HepG2 (cell line): Measurements from ENCODE around the gene ATP6V0D1. TPM values are rescaled to one million over a fixed set of nuclear protein-coding genes. Genes with fewer than 3 reads are reported as not detected.

ENCODE experiments used
- HBP1 ChIP-seq: IDR thresholded peaks from 2 replicates; pipeline ENCODE4 v1.6.1; 2016; ENCODE audit warnings: low read depth, control low read depth
- KAT7 ChIP-seq: IDR thresholded peaks from 2 replicates; pipeline ENCODE4 v1.6.1; 2018; ENCODE audit warnings: borderline replicate concordance, missing compliant biosample characterization
- KDM2A ChIP-seq: sonication (generic); formaldehyde crosslinking; IDR thresholded peaks from 2 replicates; pipeline ENCODE4 v1.4.0; 2020; ENCODE audit warnings: low read depth, missing genetic modification reagents, borderline replicate concordance
- KLF6 ChIP-seq: IDR thresholded peaks from 2 replicates; pipeline ENCODE4 v1.8.0; 2016; ENCODE audit warnings: missing biosample characterization, missing genetic modification reagents
- PAF1 ChIP-seq: IDR thresholded peaks from 2 replicates; pipeline ENCODE4 v1.6.1; 2016; ENCODE audit warnings: missing genetic modification reagents, missing compliant biosample characterization
- PAWR ChIP-seq: sonication (generic); formaldehyde crosslinking; IDR thresholded peaks from 2 replicates; pipeline ENCODE4 v1.4.0; 2020; ENCODE audit warnings: missing genetic modification reagents, mild to moderate bottlenecking, borderline replicate concordance
- POLR2A ChIP-seq, 2 experiments: IDR thresholded peaks; 2 replicates each; pipeline ENCODE4 v1.6.1; 2011; ENCODE audit warnings: low read depth in 2 of 2, low read length in 2 of 2, mild to moderate bottlenecking in 1 of 2, moderate library complexity in 1 of 2; ENCODE audit not compliant: insufficient read depth in 1 of 2
- TAF1 ChIP-seq: sonication (generic); formaldehyde crosslinking; IDR thresholded peaks from 2 replicates; pipeline ENCODE4 v1.4.0; 2020; ENCODE audit warnings: missing genetic modification reagents
- ZBTB33 ChIP-seq: sonication (generic); formaldehyde crosslinking; IDR thresholded peaks from 2 replicates; pipeline ENCODE4 v1.4.0; 2020; ENCODE audit warnings: missing genetic modification reagents
- ZFP91 ChIP-seq: sonication (generic); formaldehyde crosslinking; IDR thresholded peaks from 2 replicates; pipeline ENCODE4 v1.9.0; 2022; ENCODE audit warnings: missing genetic modification reagents, mild to moderate bottlenecking, borderline replicate concordance
- ZNF205 ChIP-seq: IDR thresholded peaks from 2 replicates; pipeline ENCODE4 v1.6.1; 2018; ENCODE audit warnings: missing biosample characterization, missing genetic modification reagents
- ZNF883 ChIP-seq: sonication (generic); formaldehyde crosslinking; IDR thresholded peaks from 2 replicates; pipeline ENCODE4 v1.5.1; 2020; ENCODE audit warnings: mild to moderate bottlenecking, missing genetic modification reagents; ENCODE audit errors: not compliant biosample characterization
- ZSCAN25 ChIP-seq: sonication (generic); formaldehyde crosslinking; IDR thresholded peaks from 2 replicates; pipeline ENCODE4 v1.8.0; 2022; ENCODE audit warnings: mild to moderate bottlenecking, missing genetic modification reagents
- polyA plus RNA-seq, 8 experiments: library from polyadenylated mRNA; depleted of rRNA in 3 of 8; stranded (reverse) in 7 of 8; unstranded in 1 of 8; fragments of >200 nt; fragmentation: Illumina TruSeq in 4 of 8; extraction: Trizol in 4 of 8; gene quantifications; 2 replicates each; pipeline versions ENCODE4 v1.2.1 to v1.2.3, GENCODE V29; 2011 to 2016; ENCODE audit warnings: low read depth in 4 of 8, missing spikeins in 1 of 8, mixed read lengths in 1 of 8; ENCODE audit not compliant: insufficient read depth in 1 of 8
- total RNA-seq, 5 experiments: library from RNA; depleted of rRNA; stranded (reverse); fragments of >200 nt; fragmentation: Illumina TruSeq; extraction: Trizol; gene quantifications; 2 replicates each; pipeline ENCODE4 v1.2.3, GENCODE V29; 2016; ENCODE audit warnings: low read depth in 1 of 5
- TF ChIP-seq, protein P1 (sequence below): sonication (generic); formaldehyde crosslinking; IDR thresholded peaks from 2 replicates; pipeline ENCODE4 v1.5.1; 2020; ENCODE audit warnings: mild to moderate bottlenecking, missing genetic modification reagents, borderline replicate concordance
- TF ChIP-seq, protein P2 (sequence below): sonication (generic); formaldehyde crosslinking; IDR thresholded peaks from 2 replicates; pipeline ENCODE4 v1.9.0; 2021; ENCODE audit warnings: missing genetic modification reagents, borderline replicate concordance
- TF ChIP-seq, protein P3 (sequence below): sonication (generic); formaldehyde crosslinking; conservative IDR thresholded peaks from 2 replicates; pipeline ENCODE4 v1.4.0; 2020; ENCODE audit warnings: missing genetic modification reagents

The ATP6V0D1 gene
- total and polyA plus RNA-seq, 2 of the 13 experiments (the other 11 are each of a cell fraction or from before 2014, with no cell fraction given), result 51.1 to 61.3 TPM

GRCh38 chr16:67415872-67416793 is 64.8 kb downstream of the ATP6V0D1 start, which contains the start of gene ZDHHC1 (continued):
- TF ChIP-seq, protein P1, sequence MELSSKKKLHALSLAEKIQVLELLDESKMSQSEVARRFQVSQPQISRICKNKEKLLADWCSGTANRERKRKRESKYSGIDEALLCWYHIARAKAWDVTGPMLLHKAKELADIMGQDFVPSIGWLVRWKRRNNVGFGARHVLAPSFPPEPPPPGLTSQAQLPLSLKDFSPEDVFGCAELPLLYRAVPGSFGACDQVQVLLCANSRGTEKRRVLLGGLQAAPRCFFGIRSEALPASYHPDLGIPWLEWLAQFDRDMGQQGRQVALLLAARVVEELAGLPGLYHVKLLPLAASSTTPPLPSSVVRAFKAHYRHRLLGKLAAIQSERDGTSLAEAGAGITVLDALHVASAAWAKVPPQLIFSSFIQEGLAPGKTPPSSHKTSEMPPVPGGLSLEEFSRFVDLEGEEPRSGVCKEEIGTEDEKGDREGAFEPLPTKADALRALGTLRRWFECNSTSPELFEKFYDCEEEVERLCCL, result no peak
- TF ChIP-seq PAWR (CRISPR knock-in tag) (no peak), ZNF205 (CRISPR knock-in tag) (peak; percentile 20; the same call in 1 of the 2 replicates), PAF1 (CRISPR knock-in tag) (no peak), KDM2A (CRISPR knock-in tag) (peak; percentile 77; the same call in 1 of the 2 replicates), ZFP91 (CRISPR knock-in tag) (peak; percentile 75; the same call in 1 of the 2 replicates), ZSCAN25 (CRISPR knock-in tag) (no peak), KAT7 (CRISPR knock-in tag) (no peak), HBP1 (CRISPR knock-in tag) (peak; percentile 66; the same call in 1 of the 2 replicates), TAF1 (peak; percentile 51; the same call in 1 of the 2 replicates), ZNF883 (CRISPR knock-in tag) (no peak), KLF6 (no peak), POLR2A (IDR thresholded peaks at IDR 0.05; ENCODE audit: insufficient read depth in 1 of 2, low read depth in 2 of 2, low read length in 2 of 2) (no peak), ZBTB33 (CRISPR knock-in tag) (no peak; the same call in 1 of the 2 replicates)
- TF ChIP-seq, protein P2, sequence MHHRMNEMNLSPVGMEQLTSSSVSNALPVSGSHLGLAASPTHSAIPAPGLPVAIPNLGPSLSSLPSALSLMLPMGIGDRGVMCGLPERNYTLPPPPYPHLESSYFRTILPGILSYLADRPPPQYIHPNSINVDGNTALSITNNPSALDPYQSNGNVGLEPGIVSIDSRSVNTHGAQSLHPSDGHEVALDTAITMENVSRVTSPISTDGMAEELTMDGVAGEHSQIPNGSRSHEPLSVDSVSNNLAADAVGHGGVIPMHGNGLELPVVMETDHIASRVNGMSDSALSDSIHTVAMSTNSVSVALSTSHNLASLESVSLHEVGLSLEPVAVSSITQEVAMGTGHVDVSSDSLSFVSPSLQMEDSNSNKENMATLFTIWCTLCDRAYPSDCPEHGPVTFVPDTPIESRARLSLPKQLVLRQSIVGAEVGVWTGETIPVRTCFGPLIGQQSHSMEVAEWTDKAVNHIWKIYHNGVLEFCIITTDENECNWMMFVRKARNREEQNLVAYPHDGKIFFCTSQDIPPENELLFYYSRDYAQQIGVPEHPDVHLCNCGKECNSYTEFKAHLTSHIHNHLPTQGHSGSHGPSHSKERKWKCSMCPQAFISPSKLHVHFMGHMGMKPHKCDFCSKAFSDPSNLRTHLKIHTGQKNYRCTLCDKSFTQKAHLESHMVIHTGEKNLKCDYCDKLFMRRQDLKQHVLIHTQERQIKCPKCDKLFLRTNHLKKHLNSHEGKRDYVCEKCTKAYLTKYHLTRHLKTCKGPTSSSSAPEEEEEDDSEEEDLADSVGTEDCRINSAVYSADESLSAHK (CRISPR knock-in tag), result no peak; the same call in 1 of the 2 replicates
- TF ChIP-seq, protein P3, sequence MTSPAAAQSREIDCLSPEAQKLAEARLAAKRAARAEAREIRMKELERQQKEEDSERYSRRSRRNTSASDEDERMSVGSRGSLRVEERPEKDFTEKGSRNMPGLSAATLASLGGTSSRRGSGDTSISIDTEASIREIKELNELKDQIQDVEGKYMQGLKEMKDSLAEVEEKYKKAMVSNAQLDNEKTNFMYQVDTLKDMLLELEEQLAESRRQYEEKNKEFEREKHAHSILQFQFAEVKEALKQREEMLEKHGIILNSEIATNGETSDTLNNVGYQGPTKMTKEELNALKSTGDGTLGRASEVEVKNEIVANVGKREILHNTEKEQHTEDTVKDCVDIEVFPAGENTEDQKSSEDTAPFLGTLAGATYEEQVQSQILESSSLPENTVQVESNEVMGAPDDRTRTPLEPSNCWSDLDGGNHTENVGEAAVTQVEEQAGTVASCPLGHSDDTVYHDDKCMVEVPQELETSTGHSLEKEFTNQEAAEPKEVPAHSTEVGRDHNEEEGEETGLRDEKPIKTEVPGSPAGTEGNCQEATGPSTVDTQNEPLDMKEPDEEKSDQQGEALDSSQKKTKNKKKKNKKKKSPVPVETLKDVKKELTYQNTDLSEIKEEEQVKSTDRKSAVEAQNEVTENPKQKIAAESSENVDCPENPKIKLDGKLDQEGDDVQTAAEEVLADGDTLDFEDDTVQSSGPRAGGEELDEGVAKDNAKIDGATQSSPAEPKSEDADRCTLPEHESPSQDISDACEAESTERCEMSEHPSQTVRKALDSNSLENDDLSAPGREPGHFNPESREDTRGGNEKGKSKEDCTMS (CRISPR knock-in tag), result no peak
